RWPE2 (cell line): ENCODE measurements around the gene DNAH14.
"Not testable (repeated sequence)": the region's sequence is repeated elsewhere in the genome, so short reads cannot be mapped to it uniquely, and the experiment has no call there.

ENCODE experiments used
- ATAC-seq: fragments of 200-7000 bp; cut with Tn5 transposase; 3 replicates; pipeline ENCODE4 v1.9.1; 2021; ENCODE audit warnings: low read depth
- DNase-seq: peaks from one replicate; pipeline ENCODE4 v3.0.0-alpha.2; 2020; ENCODE audit warnings: low spot score
- H3K27ac ChIP-seq: fragments of 450-650 bp; 2 replicates; pipeline ENCODE4 v1.5.1; 2017; ENCODE audit warnings: mild to moderate bottlenecking; ENCODE audit not compliant: poor library complexity, severe bottlenecking
- H3K27me3 ChIP-seq: fragments of 250-450 bp; sonication (Bioruptor Pico); 2 replicates; pipeline ENCODE4 v1.5.1; 2021; ENCODE audit warnings: mild to moderate bottlenecking, moderate library complexity; ENCODE audit not compliant: insufficient read depth, poor library complexity, severe bottlenecking
- H3K36me3 ChIP-seq: fragments of 250-450 bp; sonication (Bioruptor Pico); 2 replicates; pipeline ENCODE4 v1.5.1; 2020; ENCODE audit warnings: low read depth, mild to moderate bottlenecking, moderate library complexity
- H3K4me1 ChIP-seq: fragments of 250-450 bp; sonication (Bioruptor Pico); 2 replicates; pipeline ENCODE4 v1.5.1; 2021; ENCODE audit warnings: mild to moderate bottlenecking, moderate library complexity; ENCODE audit not compliant: insufficient read depth, poor library complexity, severe bottlenecking
- H3K4me3 ChIP-seq: fragments of 250-450 bp; sonication (Bioruptor Pico); 2 replicates; pipeline ENCODE4 v1.5.1; 2021; ENCODE audit warnings: mild to moderate bottlenecking, moderate library complexity; ENCODE audit not compliant: severe bottlenecking
- H3K9me3 ChIP-seq: fragments of 250-450 bp; sonication (Bioruptor Pico); 2 replicates; pipeline ENCODE4 v1.5.1; 2021; ENCODE audit warnings: mild to moderate bottlenecking, moderate library complexity; ENCODE audit not compliant: severe bottlenecking
- TF ChIP-seq, protein P1 (sequence below): fragments of 450-650 bp; IDR thresholded peaks from one replicate; pipeline ENCODE4 v1.5.1; 2017; ENCODE audit warnings: mild to moderate bottlenecking, moderate library complexity; ENCODE audit not compliant: poor library complexity, severe bottlenecking

The DNAH14 gene

DNA sequence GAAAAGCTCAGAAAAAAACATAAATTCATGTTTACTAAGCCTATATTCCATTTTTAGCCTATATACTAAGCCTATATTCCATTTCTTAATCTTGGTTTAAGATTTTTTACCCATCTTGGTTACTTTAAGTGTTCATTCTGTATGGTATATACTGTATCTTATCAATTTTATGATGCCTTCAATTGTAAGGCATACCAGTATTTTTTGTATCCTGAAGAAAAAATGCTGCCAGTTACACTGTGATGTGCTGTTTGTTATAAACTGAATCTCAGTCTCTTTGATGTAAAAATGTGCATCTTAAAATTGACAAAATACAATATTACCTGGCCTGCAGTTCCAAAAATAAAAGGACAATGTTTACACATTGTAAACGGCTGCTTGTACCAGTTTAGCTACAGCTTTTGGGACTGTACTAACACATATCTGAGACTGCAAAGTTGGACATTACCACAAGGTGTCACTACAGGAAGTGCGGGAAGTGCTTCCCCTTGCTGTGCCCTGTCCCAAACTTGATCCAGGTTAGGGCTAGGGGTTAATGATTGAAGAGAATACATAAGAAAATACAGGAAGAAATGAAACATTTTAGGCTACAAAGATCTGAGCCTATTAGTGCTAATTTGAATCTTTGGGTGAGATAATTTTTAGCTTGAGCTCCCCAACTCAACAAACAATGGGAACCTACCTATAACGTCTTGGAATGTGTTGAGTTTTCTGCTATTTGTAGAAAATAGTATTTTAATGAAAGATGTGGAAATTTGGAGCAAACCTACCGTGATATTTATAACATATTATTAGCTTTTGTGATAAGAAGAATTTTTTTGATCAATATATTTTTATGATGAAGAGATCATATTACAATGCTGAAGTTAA lies 389.5 kb downstream of the DNAH14 start:
- Histone ChIP-seq H3K9me3 (no peaks in the 10 kb centered on the region), H3K27me3 (no peaks in the 10 kb centered on the region), H3K36me3 (no peaks in the 10 kb centered on the region), H3K4me1 (no peaks in the 10 kb centered on the region), H3K27ac (no peak overlapping the region), H3K4me3 (no peak overlapping the region)
- no peak for DNase-seq
- peak; percentile 70; the same call in 2 of the 3 replicates for ATAC-seq
- TF ChIP-seq, protein P1, sequence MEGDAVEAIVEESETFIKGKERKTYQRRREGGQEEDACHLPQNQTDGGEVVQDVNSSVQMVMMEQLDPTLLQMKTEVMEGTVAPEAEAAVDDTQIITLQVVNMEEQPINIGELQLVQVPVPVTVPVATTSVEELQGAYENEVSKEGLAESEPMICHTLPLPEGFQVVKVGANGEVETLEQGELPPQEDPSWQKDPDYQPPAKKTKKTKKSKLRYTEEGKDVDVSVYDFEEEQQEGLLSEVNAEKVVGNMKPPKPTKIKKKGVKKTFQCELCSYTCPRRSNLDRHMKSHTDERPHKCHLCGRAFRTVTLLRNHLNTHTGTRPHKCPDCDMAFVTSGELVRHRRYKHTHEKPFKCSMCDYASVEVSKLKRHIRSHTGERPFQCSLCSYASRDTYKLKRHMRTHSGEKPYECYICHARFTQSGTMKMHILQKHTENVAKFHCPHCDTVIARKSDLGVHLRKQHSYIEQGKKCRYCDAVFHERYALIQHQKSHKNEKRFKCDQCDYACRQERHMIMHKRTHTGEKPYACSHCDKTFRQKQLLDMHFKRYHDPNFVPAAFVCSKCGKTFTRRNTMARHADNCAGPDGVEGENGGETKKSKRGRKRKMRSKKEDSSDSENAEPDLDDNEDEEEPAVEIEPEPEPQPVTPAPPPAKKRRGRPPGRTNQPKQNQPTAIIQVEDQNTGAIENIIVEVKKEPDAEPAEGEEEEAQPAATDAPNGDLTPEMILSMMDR: peak; percentile 71

DNA sequence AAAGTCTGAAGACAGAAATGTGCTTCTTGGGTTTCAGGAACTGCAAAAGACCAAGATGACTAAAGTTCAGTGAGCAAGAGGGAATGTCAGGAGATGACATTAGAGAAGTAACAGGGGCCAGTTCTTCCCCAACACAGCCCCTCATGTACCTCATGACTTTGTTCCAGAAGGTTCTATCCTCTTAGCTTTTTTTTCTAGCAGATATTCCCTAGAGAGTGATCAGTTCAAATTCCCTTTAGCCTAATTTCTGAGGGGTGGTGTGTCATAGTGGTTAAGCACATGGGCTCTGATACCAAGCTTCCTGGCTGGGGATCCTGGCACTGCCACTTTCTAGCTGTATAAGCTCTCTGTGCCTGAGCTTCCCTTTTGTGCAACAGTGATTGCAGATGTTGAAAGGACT lies 390.4 kb downstream of the DNAH14 start:
- TF ChIP-seq, protein P1: no peak
- H3K27me3 ChIP-seq: no peaks in the 10 kb centered on the region
- no peak for ATAC-seq

DNA sequence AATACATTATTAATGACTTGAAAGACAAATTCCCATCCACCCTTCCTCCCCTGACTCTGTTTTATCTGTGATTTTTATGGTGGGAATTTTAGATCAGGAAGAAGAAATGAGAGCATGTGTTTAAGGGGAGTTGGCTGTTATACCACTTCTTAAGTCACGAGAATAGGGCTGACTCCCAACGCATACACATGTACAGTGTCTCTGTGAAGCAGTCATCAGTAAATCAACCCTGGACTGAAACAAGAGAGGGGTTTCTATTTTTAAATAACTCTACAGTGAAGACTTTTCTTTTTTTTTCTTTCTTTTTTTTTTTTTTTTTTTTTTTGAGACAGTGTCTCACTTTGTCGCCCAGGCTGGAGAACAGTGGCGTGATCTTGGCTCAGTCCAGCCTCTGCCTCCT lies 392.3 kb downstream of the DNAH14 start:
- no peak for DNase-seq
- no peak for ATAC-seq
- H3K4me3 ChIP-seq: no peak overlapping the region
- no peaks in the 10 kb centered on the region for H3K27me3 ChIP-seq
- no peaks in the 10 kb centered on the region for H3K9me3 ChIP-seq
- H3K36me3 ChIP-seq: no peaks in the 10 kb centered on the region
- no peaks in the 10 kb centered on the region for H3K4me1 ChIP-seq
- H3K27ac ChIP-seq: no peak overlapping the region
- TF ChIP-seq, protein P1: no peak

More for the DNA sequence above, 390.4 kb downstream of the DNAH14 start:
- no peaks in the 10 kb centered on the region for H3K4me1 ChIP-seq
- no peak overlapping the region for H3K27ac ChIP-seq
- DNase-seq: no peak
- H3K36me3 ChIP-seq: no peaks in the 10 kb centered on the region
- H3K4me3 ChIP-seq: no peak overlapping the region
- H3K9me3 ChIP-seq: no peaks in the 10 kb centered on the region

DNA sequence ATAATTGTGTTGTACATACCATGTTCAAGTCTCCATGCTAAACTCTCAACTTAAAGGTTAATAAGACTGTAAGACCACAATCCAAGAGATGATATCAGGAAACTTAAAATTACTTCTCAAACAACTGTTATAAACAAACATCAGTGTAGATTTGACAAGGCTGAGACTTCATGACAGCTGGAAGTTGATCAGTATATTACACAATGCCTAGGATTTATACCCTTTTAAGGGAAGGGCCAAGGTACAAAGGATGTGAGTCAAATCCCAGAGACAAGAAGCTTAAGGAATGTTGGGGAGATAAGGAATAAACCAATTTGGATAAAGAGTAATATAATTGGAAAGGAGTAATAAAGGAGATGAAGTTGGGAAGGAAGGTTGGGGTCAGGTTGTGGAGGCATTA lies 399.6 kb downstream of the DNAH14 start:
- Histone ChIP-seq H3K4me1 (no peaks in the 10 kb centered on the region), H3K27me3 (no peaks in the 10 kb centered on the region), H3K36me3 (no peaks in the 10 kb centered on the region), H3K4me3 (no peak overlapping the region), H3K9me3 (no peaks in the 10 kb centered on the region), H3K27ac (no peak overlapping the region)
- DNase-seq (no peak), ATAC-seq (peak; percentile 48; the same call in 1 of the 3 replicates)
- TF ChIP-seq, protein P1: no peak

DNA sequence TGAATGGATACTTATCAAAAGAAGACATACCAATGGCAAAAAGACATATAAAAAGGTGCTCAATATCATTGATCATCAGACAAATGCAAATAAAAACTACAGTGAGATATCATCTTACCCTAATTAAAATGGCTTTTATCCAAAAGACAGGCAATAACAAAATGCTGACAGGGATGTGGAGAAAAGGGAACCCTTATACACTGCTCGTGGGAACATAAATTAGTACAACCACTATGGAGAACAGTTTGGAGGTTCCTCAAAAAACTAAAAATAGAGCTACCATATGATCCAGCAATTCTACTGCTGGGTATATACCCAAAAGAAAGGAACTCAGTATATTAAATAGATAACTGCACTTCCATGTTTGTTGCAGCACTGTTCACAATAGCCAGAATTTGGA lies 400.5 kb downstream of the DNAH14 start:
- H3K27ac ChIP-seq, H3K27me3 ChIP-seq, H3K4me3 ChIP-seq, DNase-seq, H3K4me1 ChIP-seq, H3K36me3 ChIP-seq, ATAC-seq, H3K9me3 ChIP-seq: not testable (repeated sequence)
